ENCODE results near the gene DICER1.

DNA sequence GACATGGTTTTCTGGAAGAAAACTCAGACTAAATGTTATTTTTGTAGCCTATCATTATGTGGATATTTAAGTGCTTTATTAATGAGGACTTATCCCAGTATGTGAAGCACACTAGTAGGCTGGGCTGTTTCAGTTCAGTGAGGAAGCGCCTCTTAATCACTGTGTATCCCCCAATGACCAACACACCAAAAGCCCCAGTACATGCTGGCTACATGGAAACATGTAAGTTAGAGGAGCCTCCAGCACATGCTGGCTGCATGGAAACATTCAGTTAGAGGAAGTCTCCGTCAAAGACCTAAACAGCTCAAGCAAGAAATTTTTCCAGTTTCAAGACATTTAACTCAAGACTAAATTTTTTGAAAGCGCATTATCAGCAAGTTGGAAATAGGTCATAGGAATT lies 26.8 kb downstream of the DICER1 start:
- TF ChIP-seq CTCF (IDR thresholded peaks at IDR 0.05; ENCODE audit: insufficient read depth, low read length) (no peak), POLR2AphosphoS5 (IDR thresholded peaks at IDR 0.05; ENCODE audit: low read depth) (no peak), REST (IDR thresholded peaks at IDR 0.05; ENCODE audit: insufficient replicate concordance, low read depth) (no peak)
